ENCODE measurements around the gene TERT.

TERT gene

DNA sequence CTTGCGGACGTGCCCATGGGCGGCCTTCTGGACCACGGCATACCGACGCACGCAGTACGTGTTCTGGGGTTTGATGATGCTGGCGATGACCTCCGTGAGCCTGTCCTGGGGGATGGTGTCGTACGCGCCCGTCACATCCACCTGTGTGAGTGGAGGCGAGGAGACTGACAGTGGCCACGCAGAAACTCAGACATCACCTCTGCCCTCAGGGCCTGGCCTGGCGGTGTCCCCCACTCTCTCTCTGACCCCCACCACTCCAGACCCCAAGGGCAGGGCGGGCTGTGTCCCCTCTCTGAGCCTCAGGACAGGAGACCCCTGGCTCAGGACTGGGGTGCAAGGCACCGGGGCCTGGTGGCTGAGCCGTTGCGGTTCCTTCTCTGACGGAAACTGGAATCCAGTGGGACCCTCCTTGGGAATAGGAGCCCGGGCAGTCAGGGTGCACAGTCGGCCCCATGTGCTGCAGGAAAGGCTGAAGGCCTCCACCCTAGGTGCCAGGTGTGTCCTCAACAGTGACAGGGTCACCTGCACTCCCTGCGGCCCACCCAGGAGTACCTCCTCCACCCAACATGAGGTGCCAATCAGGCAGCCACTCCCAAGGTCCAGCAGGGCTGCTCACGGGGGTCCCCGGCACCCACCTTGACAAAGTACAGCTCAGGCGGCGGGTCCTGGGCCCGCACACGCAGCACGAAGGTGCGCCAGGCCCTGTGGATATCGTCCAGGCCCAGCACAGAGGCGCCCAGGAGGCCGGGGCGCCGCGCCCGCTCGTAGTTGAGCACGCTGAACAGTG, 16.0 kb downstream of the TERT start:
- ATAC-seq, result no peak
- TF ChIP-seq ZNF8 (CRISPR knock-in tag; IDR thresholded peaks at IDR 0.05), result no peak
- no peak for TF ChIP-seq ARNTL (CRISPR knock-in tag; IDR thresholded peaks at IDR 0.05; ENCODE audit: borderline replicate concordance, low read depth)
- TF ChIP-seq CSDC2 (CRISPR knock-in tag; IDR thresholded peaks at IDR 0.05), result no peak
- TF ChIP-seq TCF4 (CRISPR knock-in tag; IDR thresholded peaks at IDR 0.05; ENCODE audit: borderline replicate concordance), result no peak

DNA sequence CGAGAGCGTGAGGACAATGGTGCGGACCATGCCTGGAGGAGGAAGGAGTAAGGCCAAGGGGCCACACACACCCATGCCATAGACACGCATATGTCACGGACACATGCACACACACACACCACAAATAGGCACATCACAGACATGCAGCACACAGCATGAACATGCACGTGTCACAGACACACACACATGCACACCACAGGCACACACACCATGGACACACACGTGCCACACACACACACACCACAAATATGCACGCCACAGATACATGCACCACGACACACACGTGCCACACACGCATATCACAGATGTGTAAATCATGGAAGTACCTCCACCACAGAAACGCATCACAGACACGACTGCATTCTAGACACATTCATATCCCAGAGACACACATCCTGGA, 16.7 kb downstream of the TERT start:
- TF ChIP-seq ZFP30 (CRISPR knock-in tag; IDR thresholded peaks at IDR 0.05) (no peak), GLIS3 (CRISPR knock-in tag; IDR thresholded peaks at IDR 0.05) (no peak), ISL1 (CRISPR knock-in tag; IDR thresholded peaks at IDR 0.05) (no peak), ARNTL (CRISPR knock-in tag; IDR thresholded peaks at IDR 0.05; ENCODE audit: borderline replicate concordance, low read depth) (no peak), SNAI2 (CRISPR knock-in tag; IDR thresholded peaks at IDR 0.05) (no peak), PATZ1 (CRISPR knock-in tag; IDR thresholded peaks at IDR 0.05; ENCODE audit: borderline replicate concordance) (no peak), TCF4 (CRISPR knock-in tag; IDR thresholded peaks at IDR 0.05; ENCODE audit: borderline replicate concordance) (no peak), CSDC2 (CRISPR knock-in tag; IDR thresholded peaks at IDR 0.05) (no peak), ZFP3 (CRISPR knock-in tag; IDR thresholded peaks at IDR 0.05) (no peak)
- TF ChIP-seq, protein P1, sequence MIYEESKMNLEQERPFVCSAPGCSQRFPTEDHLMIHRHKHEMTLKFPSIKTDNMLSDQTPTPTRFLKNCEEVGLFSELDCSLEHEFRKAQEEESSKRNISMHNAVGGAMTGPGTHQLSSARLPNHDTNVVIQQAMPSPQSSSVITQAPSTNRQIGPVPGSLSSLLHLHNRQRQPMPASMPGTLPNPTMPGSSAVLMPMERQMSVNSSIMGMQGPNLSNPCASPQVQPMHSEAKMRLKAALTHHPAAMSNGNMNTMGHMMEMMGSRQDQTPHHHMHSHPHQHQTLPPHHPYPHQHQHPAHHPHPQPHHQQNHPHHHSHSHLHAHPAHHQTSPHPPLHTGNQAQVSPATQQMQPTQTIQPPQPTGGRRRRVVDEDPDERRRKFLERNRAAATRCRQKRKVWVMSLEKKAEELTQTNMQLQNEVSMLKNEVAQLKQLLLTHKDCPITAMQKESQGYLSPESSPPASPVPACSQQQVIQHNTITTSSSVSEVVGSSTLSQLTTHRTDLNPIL (CRISPR knock-in tag; IDR thresholded peaks at IDR 0.05; ENCODE audit: low read depth), result no peak
- TF ChIP-seq, protein P2, sequence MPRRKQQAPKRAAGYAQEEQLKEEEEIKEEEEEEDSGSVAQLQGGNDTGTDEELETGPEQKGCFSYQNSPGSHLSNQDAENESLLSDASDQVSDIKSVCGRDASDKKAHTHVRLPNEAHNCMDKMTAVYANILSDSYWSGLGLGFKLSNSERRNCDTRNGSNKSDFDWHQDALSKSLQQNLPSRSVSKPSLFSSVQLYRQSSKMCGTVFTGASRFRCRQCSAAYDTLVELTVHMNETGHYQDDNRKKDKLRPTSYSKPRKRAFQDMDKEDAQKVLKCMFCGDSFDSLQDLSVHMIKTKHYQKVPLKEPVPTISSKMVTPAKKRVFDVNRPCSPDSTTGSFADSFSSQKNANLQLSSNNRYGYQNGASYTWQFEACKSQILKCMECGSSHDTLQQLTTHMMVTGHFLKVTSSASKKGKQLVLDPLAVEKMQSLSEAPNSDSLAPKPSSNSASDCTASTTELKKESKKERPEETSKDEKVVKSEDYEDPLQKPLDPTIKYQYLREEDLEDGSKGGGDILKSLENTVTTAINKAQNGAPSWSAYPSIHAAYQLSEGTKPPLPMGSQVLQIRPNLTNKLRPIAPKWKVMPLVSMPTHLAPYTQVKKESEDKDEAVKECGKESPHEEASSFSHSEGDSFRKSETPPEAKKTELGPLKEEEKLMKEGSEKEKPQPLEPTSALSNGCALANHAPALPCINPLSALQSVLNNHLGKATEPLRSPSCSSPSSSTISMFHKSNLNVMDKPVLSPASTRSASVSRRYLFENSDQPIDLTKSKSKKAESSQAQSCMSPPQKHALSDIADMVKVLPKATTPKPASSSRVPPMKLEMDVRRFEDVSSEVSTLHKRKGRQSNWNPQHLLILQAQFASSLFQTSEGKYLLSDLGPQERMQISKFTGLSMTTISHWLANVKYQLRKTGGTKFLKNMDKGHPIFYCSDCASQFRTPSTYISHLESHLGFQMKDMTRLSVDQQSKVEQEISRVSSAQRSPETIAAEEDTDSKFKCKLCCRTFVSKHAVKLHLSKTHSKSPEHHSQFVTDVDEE (CRISPR knock-in tag; IDR thresholded peaks at IDR 0.05), result no peak
- no peak for ATAC-seq

GRCh38 chr5:1277781-1278180, 17.1 kb downstream of the TERT start:
- TF ChIP-seq TOX (CRISPR knock-in tag; IDR thresholded peaks at IDR 0.05; ENCODE audit: borderline replicate concordance) (no peak), ESRRG (CRISPR knock-in tag; IDR thresholded peaks at IDR 0.05) (no peak), SNAI2 (CRISPR knock-in tag; IDR thresholded peaks at IDR 0.05) (no peak), RARB (CRISPR knock-in tag; IDR thresholded peaks at IDR 0.05) (no peak), ZNF8 (CRISPR knock-in tag; IDR thresholded peaks at IDR 0.05) (no peak), TCF4 (CRISPR knock-in tag; IDR thresholded peaks at IDR 0.05; ENCODE audit: borderline replicate concordance) (no peak), ZC3H10 (CRISPR knock-in tag; IDR thresholded peaks at IDR 0.05) (no peak), OSR1 (CRISPR knock-in tag; IDR thresholded peaks at IDR 0.05) (no peak), ARNTL (CRISPR knock-in tag; IDR thresholded peaks at IDR 0.05; ENCODE audit: borderline replicate concordance, low read depth) (no peak), GLIS3 (CRISPR knock-in tag; IDR thresholded peaks at IDR 0.05) (no peak), PPARA (CRISPR knock-in tag; IDR thresholded peaks at IDR 0.05; ENCODE audit: borderline replicate concordance) (no peak)
- TF ChIP-seq, protein P1 (CRISPR knock-in tag; IDR thresholded peaks at IDR 0.05; ENCODE audit: low read depth), result no peak
- no peak for ATAC-seq

DNA sequence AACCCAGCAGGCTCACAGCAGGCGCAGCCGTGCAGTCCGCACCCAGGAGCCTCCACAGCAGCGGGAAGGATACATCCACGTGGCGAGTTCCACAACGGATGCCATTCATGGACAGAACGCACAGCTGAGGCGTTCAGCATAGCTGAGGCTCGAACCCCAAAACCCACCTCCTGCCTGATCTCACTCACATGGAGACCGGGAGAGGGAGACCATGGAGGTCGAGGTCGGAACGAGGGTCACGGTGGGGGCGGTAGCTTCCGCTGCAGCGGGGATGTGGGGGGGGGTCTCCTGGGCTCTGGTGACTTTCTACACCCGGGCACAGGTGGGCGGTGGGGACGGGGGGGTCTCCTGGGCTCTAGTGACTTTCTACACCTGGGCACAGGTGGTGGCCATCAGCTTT, 17.5 kb downstream of the TERT start:
- no peak for ATAC-seq
- TF ChIP-seq PPARA (CRISPR knock-in tag; IDR thresholded peaks at IDR 0.05; ENCODE audit: borderline replicate concordance) (no peak), ZNF70 (CRISPR knock-in tag; IDR thresholded peaks at IDR 0.05) (no peak), ARNTL (CRISPR knock-in tag; IDR thresholded peaks at IDR 0.05; ENCODE audit: borderline replicate concordance, low read depth) (no peak), SNAI2 (CRISPR knock-in tag; IDR thresholded peaks at IDR 0.05) (no peak), CSDC2 (CRISPR knock-in tag; IDR thresholded peaks at IDR 0.05) (no peak), TOX (CRISPR knock-in tag; IDR thresholded peaks at IDR 0.05; ENCODE audit: borderline replicate concordance) (no peak), ISL1 (CRISPR knock-in tag; IDR thresholded peaks at IDR 0.05) (no peak), ZFP3 (CRISPR knock-in tag; IDR thresholded peaks at IDR 0.05) (no peak), PATZ1 (CRISPR knock-in tag; IDR thresholded peaks at IDR 0.05; ENCODE audit: borderline replicate concordance) (no peak), OSR1 (CRISPR knock-in tag; IDR thresholded peaks at IDR 0.05) (no peak), ZNF8 (CRISPR knock-in tag; IDR thresholded peaks at IDR 0.05) (no peak)
- TF ChIP-seq, protein P1 (CRISPR knock-in tag; IDR thresholded peaks at IDR 0.05; ENCODE audit: low read depth), result no peak
- TF ChIP-seq, protein P2 (CRISPR knock-in tag; IDR thresholded peaks at IDR 0.05), result no peak

Measured in SK-N-SH treated with all-trans-retinoic acid at 6 μM for 48 hours (cell line).